Choroid plexus epithelial cell (primary cell): ENCODE results near the gene ARHGEF11.
A peak's percentile ranks its signal among the peaks of the same experiment; 100 is the strongest.

Experiments used
- DNase-seq: peaks from one replicate; pipeline ENCODE4 v3.0.0-alpha.2; 2010; ENCODE audit warnings: low read depth
- H3K4me3 ChIP-seq: 2 replicates; pipeline ENCODE4 v1.5.1; 2011; ENCODE audit warnings: low read depth, mild to moderate bottlenecking, control low read depth, low read length, moderate library complexity
- TF ChIP-seq, protein P1 (sequence below): conservative IDR thresholded peaks from 2 replicates; pipeline ENCODE4 v1.5.1; 2011; ENCODE audit warnings: low read depth, mild to moderate bottlenecking, control low read depth, inconsistent platforms, low read length, moderate library complexity

Gene ARHGEF11

DNA sequence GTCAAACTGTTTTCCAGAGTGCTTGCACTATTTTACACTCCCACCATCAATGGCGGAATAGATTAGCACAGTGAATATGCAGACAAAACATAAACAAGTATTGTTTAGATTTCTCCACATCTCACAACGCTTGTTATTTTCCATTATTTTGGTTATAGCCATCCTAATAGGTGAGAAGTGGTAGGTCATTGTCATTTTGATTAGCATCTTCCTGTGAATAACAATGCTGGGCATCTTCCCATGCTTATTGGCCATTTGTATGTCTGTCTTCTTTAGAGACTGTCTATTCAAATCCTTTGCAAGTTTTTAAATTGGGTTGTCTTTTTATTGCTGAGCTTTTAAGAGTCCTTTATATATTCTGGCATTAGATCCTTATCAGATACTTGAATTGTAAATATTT lies 70.5 kb downstream of the ARHGEF11 start:
- TF ChIP-seq, protein P1, sequence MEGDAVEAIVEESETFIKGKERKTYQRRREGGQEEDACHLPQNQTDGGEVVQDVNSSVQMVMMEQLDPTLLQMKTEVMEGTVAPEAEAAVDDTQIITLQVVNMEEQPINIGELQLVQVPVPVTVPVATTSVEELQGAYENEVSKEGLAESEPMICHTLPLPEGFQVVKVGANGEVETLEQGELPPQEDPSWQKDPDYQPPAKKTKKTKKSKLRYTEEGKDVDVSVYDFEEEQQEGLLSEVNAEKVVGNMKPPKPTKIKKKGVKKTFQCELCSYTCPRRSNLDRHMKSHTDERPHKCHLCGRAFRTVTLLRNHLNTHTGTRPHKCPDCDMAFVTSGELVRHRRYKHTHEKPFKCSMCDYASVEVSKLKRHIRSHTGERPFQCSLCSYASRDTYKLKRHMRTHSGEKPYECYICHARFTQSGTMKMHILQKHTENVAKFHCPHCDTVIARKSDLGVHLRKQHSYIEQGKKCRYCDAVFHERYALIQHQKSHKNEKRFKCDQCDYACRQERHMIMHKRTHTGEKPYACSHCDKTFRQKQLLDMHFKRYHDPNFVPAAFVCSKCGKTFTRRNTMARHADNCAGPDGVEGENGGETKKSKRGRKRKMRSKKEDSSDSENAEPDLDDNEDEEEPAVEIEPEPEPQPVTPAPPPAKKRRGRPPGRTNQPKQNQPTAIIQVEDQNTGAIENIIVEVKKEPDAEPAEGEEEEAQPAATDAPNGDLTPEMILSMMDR: no peak
- DNase-seq: no peak

DNA sequence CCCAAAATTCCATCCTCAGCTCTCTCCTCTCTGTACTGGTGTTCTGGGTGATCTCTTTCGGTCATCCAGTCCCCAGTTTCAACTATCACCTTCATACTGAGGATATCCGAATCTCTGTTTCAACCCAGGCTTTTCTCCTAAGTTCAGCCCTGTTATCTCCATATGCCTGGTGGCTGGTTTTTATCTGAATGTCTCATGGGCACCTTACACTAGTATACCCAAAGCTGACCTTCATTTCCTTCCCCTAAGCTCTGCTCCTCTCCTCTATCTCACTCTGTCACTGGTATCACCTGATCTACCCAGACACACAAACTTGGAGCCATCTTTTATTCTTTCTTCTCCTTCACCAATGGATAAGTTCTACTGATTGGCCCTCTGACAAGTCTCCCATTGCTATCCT lies 72.1 kb downstream of the ARHGEF11 start:
- DNase-seq: no peak
- TF ChIP-seq, protein P1: no peak
- H3K4me3 ChIP-seq: no peak overlapping the region

More for the DNA sequence above, 70.5 kb downstream of the ARHGEF11 start:
- H3K4me3 ChIP-seq: no peak overlapping the region

DNA sequence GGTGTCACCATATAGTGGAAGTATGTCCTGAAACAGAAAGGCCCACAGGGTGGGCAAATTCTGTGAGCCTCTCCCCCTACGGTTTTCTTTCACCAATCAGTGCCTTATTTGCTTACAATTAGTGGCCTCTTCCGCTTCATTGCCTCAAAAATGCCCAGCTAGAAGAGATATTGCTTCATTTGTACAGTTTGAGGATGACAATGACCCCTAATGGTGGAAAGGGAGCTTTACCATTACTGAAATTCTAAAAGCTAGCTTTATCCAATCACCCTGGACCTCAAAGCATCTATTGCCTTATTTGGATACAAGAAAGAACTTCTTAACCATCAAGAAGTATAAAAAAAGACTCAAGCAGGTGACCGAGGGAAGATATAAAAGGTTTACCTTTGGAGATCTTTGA lies 75.5 kb downstream of the ARHGEF11 start:
- peak; percentile 43 for DNase-seq
- H3K4me3 ChIP-seq: no peak overlapping the region
- TF ChIP-seq, protein P1: peak; percentile 48

DNA sequence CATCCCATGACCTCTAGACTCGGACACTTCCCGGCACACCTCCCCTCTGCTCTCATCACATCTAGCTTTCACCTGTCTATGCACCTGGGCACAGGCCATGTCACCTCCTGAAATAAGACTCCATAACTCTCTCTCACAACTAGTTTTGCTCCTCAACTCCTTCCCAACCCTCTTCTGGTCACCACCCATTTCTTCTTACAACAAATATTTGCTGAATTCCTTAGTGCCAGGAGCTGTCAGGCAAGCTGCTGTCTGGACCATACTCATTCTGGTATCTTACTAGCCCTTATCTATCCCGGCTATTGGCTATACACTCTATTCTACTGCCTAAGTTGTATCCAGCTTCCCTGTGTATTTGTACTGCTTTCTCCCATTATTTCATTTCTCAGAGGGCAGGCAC lies 76.0 kb downstream of the ARHGEF11 start:
- no peak for DNase-seq
- TF ChIP-seq, protein P1: no peak
- H3K4me3 ChIP-seq: no peak overlapping the region

DNA sequence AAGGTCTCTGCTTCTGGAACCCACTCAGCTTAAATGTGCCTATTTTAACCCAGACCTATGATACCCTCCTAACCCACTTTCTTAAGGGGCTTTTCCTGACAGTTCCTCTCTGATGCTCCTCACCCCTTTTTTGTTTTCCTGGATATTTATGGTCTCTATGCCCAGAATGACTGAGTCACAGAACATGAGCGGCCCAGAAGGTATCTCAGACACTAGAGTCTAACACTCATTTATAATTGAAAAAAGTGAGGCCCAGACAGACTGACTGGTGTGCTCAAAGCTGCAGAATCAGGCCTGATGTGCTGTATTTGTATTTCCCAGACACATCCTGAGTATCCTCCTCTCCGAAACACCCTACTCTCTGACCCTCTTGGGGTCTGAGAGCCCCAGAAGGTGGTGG lies 81.1 kb downstream of the ARHGEF11 start:
- DNase-seq: no peak

DNA sequence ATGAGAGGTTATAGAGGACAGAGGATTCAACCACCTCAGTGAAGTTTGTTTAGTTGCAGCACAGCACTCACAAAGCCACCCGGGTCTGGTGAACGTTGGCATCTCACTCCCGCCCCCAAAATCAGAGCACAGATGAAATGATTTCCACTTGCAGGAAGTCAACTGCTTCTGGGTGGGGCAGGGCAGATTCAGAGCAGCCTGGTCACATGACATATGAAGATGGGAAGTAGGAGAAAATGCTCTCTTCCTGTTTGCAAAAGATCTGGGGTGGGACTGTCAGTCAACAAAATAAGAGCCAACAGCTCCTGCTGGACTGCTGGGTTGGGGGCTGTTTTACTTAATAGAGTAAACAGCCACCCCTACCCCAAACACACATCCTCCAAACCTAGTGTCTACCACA lies 81.9 kb downstream of the ARHGEF11 start:
- no peak overlapping the region for H3K4me3 ChIP-seq
- peak; percentile 15 for DNase-seq
- TF ChIP-seq, protein P1: no peak

More for the DNA sequence above, 81.1 kb downstream of the ARHGEF11 start:
- TF ChIP-seq, protein P1: no peak
- H3K4me3 ChIP-seq: no peak overlapping the region

DNA sequence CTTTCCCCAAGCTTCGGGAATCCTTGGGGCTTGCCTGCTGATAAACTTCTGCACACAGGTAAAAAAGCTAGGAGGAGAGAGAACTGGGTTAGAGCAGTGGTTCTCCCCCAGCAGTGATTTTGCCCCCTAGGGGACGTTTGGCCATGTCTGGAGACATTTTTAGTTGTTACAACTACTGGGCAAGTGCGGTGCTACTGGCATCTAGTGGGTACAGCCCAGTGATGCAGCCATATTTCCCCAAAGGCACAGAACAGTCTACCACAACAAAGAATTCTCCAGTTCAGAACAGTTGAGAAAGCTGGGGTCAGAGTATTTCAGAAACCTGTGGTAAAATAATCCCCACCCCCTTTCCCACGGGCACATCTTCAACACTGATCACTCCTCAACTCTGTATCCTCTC lies 83.8 kb downstream of the ARHGEF11 start:
- TF ChIP-seq, protein P1: peak; percentile 29
- H3K4me3 ChIP-seq: no peak overlapping the region
- no peak for DNase-seq
